GM19463 (cell line): ENCODE measurements around the gene ENKD1.

Experiments used
- ATAC-seq: cut with Tn5 transposase; IDR thresholded peaks from one replicate; pipeline ENCODE4 v1.9.1; 2021; ENCODE audit warnings: mild to moderate bottlenecking, moderate library complexity; ENCODE audit not compliant: unreplicated experiment

The ENKD1 gene

DNA sequence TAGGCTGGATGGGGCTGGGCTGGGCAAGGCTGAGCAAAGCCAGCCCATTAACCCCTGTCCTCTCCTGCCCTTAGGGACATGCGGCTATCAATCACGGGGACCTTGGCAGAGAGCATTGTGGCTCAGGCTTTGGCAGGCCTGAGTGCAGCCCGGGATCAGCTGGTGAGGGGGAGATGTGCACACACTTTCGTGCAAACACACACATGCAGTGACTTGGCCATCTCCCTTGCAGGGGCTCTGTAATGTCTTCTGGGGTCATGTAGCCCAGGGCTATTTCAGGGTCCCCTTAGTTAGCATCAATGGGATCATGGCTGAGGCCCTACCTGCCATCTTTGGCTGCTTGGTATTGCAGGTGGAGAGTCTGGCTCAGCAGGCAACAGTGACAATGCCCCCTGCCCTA is 14.7 kb downstream of the ENKD1 start:
- no peak for ATAC-seq

DNA sequence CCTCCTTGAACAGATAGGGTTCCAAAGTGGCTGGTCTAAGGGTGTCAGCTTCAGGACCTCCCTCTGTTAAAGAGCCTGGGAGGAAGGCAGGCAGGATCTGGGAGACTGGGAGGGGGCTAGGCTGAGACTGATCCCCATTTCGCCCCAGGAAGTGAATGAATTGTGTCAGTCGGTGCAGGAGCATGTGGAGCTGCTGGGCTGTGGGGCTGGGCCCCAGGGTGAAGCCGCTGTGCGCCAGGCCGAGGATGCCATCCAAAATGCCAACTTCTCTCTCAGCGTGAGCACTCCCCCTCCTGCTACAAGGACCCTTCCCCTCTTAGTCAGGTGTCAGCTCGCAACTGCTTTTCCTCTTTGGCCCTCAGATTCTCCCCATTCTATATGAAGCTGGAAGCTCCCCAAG is 15.5 kb downstream of the ENKD1 start:
- no peak for ATAC-seq

DNA sequence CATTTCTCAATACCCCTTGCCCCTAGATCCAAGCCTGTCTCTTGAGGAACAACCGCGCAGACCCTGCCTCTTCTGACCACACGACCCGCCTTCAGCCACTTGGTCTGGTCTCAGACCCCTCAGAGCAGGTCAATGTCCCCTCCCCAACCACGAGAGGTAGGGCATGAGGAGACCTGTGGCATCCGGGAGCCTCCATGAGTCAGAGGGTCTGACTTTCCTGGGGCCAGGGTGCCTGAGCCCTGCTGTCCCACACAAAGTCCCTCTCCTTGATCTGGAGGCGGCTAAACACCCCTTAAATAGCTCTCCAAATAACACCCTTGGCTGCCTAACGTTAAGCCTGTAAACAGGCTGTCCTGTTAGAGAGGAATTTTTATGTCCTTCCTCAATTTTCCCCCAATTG is 16.5 kb downstream of the ENKD1 start:
- ATAC-seq: no peak

DNA sequence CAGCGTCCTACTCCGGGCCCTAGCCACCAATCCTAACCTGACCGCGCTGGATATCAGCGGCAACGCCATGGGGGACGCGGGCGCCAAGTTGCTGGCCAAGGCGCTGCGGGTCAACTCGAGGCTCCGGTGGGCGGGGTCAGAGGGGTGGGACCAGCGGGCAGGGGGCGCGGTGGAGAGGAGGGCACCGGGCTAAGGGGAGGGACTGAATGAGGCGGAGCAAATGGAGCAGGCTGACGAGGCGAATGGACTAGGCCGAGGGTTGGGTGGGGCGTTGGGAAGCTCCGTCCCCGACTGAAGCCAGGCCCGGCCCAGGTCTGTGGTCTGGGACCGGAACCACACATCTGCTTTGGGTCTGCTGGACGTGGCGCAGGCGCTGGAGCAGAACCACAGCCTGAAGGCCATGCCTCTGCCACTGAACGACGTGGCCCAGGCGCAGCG is 17.0 kb downstream of the ENKD1 start:
- ATAC-seq: no peak

DNA sequence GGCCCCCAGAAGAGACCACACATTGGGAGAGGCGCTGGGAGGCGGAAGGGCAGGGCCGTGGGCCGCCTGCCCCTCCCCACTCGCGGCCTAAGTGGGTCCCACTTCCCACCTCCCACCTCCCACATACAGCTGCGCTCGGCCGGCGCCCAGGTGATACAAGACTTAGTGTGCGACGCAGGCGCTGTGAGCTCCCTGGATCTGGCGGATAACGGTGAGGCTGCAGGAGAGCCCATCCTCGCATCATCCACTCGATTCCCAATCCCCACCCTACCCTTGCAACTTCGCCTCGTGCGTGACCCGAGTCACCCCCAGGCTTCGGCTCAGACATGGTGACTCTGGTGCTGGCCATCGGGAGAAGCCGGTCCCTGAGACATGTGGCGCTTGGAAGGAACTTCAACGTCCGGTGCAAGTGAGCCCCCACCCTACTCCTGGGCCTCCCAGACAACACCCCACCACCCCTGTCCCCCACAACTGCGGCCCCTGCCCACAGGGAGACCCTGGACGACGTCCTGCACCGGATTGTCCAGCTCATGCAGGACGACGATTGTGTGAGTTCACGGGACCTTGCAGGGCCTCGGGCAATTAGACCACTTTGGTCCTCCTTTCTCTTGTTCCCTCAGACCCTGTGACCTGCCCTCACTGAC is 17.7 kb downstream of the ENKD1 start:
- no peak for ATAC-seq

DNA sequence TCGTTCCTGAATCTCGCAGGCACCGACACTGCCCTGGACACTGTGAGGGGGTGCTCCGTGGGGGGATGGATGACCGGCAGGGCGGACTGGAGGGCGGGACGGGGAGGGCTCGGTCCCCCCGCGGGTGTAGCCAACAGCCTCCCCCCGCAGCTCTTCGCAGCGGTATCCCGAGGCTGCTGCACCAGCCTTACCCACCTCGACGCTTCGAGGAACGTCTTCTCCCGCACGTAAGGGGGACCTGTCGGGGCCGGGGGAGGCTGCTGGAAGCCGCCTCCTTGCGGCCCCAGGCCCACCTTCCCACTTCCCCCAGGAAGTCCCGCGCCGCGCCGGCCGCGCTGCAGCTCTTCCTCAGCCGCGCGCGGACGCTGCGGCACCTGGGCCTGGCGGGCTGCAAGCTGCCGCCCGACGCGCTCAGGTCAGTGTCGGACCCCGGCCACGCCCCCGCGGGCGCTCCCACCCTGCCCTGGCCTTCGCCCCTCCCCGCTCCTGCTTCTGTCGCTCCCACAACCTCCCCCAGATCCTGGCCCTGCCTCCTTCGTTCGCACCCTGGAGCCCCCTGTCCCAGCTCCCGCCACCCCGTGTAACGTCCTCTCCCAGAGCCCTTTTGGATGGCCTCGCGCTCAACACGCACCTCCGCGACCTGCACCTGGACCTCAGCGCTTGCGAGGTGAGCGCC is 18.3 kb downstream of the ENKD1 start:
- ATAC-seq: no peak

DNA sequence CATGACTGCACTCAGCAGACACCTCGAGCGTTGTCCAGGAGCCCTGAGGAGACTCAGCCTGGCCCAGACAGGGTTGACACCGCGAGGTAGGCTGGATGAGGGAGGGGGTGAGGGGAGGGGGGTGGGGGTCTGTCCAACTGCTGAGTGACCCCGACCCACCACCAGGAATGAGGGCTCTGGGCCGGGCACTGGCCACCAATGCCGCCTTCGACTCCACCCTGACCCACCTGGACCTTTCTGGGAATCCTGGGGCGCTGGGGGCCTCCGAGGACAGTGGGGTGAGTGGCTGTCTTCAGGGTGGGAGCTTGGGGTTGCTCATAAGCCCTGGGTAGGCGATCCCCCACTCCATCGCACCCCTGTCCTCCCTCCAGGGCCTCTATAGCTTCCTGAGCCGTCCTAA is 18.9 kb downstream of the ENKD1 start:
- no peak for ATAC-seq

DNA sequence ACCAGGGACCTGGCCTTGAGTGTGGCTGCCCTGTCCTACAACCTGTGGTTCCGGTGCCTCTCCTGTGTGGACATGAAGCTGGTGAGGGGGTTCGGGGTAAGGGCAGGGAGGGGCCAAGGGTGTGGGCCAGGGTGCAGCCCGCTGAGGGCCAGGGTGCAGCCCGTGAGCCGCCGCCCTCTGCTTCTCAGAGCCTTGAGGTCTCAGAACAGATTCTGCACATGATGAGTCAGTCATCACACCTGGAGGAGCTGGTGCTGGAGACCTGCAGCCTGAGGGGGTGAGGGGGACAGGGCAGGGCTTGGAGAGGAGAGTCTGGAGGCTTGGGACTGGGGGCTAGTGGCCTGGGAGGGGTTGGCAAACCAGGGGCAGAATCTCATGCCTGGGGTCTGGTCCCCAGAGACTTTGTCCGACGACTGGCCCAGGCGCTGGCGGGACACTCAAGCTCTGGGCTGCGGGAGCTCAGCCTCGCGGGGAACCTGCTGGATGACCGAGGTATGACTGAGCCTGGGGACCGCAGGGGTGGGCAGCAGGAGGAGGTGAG is 19.4 kb downstream of the ENKD1 start:
- no peak for ATAC-seq

DNA sequence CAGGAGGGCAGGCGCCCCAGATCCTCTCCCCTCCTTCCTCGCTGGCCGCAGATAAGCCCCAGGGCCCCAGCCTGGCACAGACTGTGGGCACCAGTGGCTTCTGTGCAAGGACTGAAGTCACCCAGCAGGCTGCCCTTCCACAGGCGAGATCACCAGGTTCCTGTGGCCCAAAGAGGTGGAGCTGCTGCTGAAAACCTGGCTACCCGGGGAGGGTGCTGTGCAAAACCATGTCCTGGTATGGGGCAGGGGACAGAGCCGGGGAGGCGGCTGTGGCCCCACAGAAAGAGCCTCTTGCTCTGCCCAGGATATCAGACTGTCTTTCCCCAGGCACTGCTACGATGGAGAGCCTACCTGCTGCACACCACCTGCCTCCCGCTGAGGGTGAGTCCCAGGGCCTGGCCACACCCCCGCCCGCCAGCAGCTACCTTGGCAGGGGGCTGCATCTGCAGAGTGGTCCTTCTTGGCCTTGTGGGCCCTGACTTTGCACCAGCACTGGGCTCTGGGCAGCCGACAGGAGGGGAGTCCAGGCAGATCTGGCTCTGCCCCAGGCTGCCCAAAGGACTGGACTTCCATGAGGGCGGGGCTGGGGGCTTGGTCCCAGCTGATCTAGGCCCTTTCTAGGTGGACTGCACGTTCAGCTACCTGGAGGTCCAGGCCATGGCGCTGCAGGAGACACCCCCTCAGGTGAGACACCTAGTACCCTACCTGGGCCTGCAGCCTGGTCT is 21.0 kb downstream of the ENKD1 start:
- no peak for ATAC-seq

DNA sequence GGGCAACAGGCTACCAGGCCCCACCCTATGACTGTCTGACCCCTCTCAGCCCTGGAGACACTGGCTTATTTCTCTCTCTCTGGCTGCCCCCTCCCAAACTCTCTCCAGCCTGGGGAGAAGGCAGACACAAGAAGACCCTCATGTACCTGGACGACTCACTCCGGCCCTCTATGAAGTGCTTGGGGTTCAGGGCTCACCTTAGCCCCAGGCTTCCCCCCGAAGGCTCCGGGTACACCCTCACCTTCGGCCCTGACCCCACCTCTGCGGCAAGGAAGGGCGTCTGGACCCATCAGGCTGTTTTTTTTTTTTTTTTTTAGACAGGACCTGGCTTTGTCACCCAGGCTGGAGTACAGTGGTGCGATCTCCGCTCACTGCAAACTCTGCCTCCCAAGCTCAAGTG is 22.5 kb downstream of the ENKD1 start:
- no peak for ATAC-seq

DNA sequence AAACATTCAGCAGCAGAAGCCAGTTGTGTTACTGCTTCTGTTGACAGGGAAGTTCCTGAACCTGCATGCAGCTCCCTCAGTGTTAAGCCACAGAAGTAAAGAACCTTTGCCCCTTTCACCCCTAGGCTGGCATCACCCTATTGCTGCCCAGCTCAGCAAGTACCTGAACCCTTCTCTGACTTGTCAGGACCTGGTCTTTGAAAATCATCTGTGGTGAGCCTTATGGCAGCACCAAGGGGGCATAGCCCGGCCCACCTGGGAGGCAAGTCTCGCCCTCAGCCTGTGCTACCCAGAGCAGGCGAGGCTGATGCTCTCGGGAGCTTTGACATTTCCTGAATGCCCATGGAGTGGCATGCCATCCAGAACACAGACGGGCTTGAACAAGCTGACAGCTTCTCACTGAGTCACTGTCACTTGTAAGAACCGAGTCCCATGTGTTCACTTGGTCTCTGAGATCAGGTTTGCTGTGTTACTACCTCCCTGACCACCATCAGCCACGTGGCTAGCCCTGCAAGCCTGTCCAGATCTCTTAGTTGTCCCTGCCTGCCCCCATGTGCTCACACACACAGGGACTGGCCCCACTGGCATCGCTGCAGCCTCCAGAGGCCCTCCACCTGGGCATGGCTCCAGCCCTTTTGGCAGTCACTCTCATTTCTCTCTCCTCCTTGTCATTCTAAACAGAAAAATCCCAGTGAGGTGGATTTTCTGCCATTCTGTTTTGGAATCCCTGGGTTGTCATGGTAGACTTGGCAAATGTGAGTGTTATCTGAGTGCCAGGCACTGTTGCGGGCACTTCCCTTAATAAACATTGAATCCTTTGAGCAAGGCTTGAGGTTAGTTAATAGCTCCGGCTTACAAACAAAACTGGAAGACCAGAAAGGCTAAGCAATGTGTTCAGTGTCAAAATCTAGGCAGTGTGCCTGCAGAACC is 24.5 kb downstream of the ENKD1 start:
- ATAC-seq: no peak

DNA sequence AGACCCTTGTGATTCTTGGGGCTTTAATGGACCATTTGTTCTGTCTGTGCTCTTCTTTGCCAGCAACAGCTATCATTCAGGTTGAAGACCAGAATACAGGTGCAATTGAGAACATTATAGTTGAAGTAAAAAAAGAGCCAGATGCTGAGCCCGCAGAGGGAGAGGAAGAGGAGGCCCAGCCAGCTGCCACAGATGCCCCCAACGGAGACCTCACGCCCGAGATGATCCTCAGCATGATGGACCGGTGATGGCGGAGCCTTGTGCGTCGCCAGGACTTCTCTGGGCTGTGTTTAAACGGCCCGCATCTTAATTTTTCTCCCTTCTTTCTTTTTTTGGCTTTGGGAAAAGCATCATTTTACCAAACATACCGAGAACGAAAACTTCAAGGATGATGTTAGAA is 28.9 kb downstream of the ENKD1 start:
- ATAC-seq: no peak

DNA sequence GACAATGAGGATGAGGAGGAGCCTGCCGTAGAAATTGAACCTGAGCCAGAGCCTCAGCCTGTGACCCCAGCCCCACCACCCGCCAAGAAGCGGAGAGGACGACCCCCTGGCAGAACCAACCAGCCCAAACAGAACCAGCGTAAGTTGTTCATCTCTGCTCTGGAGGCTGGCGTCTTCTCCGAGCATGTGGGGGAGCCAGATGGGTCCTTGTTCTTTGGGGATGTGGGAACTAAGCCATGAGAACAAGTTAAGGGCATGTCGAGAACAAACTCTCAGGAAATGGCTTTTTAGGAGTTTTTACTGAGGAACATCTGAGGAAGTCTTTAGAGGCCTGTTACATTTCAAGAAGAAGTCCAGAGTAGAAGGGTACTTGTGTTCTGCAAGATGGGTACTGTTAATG is 29.8 kb downstream of the ENKD1 start:
- no peak for ATAC-seq

DNA sequence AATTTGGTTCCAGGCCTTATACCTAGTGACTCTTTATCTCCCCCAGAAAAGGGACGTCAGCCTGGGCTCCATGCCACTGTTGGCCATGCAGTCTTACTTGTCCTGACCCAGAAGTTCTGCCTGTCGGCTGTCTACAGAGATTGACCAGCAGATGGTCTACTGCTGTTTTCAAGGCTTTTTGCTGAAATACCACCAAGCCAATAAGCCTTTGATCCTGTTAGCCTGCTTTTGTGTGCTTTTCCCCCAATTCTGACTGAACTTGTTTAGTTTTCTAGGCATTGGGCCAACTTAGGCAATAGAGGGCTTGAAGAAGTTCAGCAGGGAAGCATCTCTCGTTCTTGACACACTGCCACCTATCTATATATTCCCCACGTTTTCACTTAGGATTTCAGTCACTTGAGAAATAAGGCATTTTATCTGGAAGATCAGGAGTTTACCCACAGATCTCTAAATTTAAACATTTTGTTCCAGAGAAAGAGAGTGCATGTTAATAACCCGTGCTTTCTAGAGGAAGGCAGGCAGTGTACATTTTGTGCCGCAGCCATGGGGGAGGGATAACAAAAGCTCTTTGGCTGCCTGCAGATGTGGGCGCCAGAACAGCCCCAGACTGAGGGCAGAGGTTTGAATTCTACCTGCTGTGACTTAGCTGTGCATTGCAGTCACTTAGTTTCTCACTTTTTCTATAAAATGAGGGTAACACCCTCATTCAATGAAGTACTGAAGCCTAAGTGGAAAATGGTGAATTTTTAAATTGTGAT is 34.0 kb downstream of the ENKD1 start:
- no peak for ATAC-seq

DNA sequence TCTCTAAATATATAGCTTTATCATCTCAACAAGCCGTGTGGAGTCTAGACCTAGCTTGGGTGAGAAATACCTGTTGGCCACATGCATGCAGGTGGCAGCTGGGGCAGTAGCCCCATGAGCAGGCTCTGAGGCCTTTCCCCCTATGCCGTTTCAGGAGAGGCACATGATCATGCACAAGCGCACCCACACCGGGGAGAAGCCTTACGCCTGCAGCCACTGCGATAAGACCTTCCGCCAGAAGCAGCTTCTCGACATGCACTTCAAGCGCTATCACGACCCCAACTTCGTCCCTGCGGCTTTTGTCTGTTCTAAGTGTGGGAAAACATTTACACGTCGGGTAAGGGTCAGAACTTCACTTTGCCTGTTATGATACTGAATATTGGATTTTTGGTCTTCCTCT is 38.3 kb downstream of the ENKD1 start:
- no peak for ATAC-seq

DNA sequence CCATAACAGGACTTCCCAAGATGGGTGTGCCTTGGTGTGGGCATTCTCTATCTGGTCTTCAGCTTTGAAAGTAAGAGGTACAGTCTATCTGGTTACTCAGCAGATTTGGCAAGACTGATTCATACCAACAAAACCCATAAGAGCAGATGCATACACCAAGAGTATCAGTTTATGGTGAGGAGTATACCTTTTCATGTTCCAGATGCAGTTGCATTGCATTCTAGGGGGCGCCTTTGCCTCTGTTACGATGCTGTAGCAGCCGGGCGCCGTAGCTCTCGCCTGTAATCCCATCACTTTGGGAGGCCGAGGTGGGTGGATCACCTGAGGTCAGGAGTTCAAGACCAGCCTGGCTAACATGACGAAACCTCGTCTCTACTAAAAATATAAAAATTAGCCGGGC is 52.7 kb downstream of the ENKD1 start:
- ATAC-seq: no peak
